Jurkat, Clone E6-1 (cell line): ENCODE results near the gene SOX1.

ENCODE experiments used
- DNase-seq: peaks from one replicate; pipeline ENCODE4 v3.0.0-alpha.2; 2011; ENCODE audit warnings: low read depth, low spot score
- H3K4me3 ChIP-seq: 2 replicates; pipeline ENCODE4 v1.5.1; 2011; ENCODE audit warnings: mild to moderate bottlenecking, low read length, control low read depth, moderate library complexity

Gene SOX1

GRCh38 chr13:112069061-112069844 is 2.3 kb downstream of the SOX1 start:
- DNase-seq = no peak
- H3K4me3 ChIP-seq = no peak overlapping the region

DNA sequence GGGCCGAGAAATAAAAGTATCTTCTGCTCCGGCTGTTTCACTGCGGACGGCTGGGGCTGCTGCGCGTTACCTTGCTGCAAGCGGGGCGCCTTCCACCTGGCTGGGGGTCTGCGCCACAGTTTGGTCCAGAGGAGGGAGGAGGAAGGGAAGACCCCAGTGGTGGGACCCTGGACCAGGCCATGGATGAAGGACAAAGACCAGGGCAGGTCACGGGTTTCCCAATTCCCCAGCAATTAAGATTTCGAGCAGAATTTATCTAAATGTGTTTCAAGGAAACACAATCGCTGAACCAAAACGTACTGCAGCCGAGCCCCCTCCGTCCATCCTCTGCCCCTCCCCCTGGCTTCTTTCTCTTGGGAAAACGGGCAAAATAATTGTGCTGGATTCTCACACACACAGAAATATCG is 2.9 kb downstream of the SOX1 start:
- no peak overlapping the region for H3K4me3 ChIP-seq
- no peak for DNase-seq

GRCh38 chr13:112071102-112071722 is 4.3 kb downstream of the SOX1 start:
- no peak overlapping the region for H3K4me3 ChIP-seq
- no peak for DNase-seq

- DNase-seq = no peak
- H3K4me3 ChIP-seq = no peak overlapping the region
Measured at GRCh38 chr13:112071723-112072533, 5.0 kb downstream of the SOX1 start.

DNA sequence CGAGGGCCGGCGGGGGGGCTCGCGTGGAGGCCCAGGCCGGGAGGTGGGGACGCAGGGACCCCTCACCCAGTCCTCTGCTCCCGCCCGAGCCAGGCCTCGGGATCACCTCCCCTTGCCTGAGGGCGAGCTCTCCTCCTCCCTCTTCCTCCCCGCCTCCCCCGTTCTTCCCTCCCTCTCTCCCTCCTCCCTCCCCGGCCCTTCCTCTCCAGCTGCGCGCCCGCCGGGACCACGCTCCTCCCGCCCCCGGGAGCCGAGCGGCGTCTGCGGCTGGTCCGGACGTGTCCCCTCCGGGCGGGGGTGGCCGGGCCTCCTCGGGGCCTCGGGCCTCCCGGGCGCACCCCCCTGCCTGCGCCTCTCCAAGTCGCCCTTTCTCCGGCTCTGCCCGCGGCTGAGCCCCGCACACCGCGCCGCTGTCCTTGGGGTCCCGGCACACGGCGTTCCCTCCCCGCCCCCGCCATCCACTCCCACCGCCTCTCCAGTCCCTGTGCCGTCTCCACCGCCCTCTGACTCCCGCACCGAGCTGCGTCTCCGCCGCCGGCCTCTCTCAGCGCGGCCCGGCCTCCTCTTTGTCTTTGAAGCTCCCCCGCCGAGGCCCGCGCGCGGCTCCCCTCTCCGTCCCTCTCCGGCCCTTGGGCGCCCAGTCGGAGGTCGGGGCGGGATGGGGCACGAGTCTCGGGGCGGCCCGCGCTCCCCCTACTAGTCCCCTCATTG is 5.7 kb downstream of the SOX1 start:
- H3K4me3 ChIP-seq = no peak overlapping the region
- no peak for DNase-seq

DNA sequence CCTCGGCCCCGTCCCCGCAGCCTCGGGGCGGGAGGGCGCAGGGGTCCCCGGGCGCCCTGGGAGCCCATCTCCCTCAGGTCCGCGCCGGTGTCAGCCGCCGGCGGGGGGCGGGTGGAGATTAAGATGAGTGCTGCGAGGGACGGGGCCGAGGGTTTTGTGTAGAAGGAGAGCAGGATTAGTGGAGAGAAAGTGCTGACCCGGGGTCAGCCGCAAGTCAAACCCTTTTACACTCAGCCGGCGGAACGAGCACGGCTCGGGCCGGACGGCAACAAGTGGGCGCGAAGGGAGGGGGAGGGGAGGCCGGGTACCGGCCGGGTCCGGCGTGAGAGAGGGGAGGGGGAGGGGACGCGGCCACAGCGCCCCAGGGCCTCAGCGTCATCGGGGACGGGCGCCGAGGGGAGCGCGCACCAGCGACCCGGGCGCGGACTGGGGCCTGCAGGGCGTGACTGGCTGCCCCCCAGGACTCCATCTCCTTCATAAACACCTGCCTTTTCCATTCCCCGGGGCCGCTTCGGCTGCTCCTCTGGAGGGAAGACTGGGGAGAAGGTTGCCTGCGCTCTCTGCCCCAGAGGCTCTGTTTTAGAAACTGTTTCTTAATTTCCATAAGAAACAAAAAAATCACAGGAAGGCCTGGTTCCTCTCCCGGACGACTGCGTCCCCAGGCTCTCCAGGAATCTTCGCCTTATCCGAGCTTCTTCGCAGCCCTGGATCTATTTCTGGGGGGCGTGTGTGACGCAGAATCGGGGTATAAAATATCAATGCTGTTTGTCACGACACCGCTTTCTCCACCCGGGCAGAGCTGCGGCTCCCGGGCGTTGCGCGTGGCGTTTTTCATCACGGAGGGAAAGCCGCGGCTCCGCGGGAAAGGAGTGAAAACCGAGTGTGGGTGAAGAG is 6.5 kb downstream of the SOX1 start:
- DNase-seq = no peak
- no peak overlapping the region for H3K4me3 ChIP-seq

DNA sequence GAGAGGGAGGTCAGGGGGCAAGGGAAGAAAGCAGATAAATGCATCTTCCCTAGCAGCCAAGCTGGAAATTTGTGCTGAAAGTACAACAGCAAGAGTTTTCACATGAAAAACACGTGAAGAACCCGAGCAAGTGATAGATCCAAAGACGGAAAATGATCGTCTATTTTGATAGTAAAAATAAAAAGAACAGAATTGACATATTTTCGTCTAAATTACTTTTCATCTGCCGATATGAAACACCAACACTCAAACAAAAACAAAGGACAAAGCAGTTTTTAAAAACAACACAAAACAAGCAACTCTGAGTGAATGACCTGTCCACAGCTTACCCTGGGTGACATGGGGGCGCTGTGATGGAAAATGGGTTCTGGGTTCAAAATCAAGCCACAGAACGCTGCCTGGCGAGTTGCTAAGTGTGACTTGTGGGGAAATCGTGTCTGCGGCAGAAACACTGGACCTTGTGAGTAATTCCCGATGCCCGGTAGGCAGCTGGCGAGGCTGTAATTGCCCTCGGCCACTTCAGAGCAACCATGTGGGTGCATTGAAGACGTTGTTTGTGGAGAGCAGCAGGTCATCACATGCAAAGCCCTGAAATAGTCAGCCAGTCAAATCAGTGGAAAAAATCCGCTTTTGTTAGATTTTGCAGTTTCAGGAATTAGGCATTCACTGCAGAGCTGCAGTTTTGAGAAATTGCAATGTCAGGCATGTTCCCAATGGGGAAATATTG is 7.4 kb downstream of the SOX1 start:
- DNase-seq = no peak
- no peak overlapping the region for H3K4me3 ChIP-seq

DNA sequence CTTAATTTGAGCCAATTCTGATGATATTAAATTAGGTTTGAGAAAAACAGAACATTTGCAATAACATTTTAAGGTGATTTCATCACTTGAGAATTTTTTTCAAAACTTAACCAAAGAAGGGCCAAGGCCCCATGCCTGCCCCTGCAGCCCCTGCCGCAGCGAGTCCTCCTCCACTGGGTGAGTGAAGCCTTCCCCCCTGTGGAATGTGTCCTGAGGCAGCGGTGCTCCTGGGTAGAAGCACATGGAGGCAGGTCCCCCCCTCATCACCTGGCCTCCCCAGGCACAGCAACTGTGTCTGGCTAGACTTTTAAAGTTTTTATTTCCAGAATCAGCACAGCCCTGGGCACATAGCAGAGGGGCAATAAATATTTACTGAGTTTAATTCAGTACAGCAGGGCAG is 10.8 kb downstream of the SOX1 start:
- no peak for DNase-seq
- no peak overlapping the region for H3K4me3 ChIP-seq

DNA sequence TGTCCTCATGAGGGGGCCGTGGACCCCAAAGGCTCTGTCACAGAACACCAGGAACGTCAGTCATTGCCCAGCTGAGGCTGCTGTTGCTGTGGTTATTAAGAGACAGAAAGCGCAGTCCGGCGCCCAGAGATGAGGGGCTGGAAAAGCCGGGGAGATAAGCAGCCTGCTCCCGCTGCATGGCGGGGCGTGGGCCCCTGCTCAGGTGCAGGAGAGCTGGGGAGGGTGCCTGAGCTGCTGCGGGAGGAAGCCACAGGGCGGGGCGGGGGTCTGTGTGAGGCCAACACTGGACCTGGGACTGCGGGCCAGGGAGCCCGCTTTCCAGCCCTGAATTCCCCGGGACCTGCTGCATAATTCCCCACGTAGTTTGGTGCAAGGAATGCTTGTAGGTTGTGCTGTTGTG is 11.3 kb downstream of the SOX1 start:
- no peak overlapping the region for H3K4me3 ChIP-seq
- no peak for DNase-seq

GRCh38 chr13:112078879-112079531 is 12.1 kb downstream of the SOX1 start:
- no peak overlapping the region for H3K4me3 ChIP-seq
- DNase-seq = no peak

- DNase-seq = no peak
- no peak overlapping the region for H3K4me3 ChIP-seq
Measured at GRCh38 chr13:112079696-112080095, 12.7 kb downstream of the SOX1 start.

DNA sequence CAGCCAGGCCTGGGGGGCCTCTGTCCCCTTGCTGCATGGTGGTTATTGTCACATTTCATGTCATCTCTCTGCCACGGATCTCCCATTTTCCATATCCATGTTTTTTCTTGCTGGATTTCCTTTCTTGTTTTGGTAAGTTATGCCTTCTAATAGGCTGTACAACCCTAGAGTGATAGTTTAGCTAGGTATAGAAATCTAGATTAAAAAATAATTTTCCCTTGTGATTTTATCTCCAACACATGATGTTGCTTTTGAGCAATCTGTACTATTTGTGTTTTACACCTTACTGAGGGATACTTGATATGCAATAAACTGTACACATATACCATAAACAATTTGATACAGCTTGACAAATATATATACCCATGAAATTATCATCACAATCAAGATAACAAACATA is 17.0 kb downstream of the SOX1 start:
- H3K4me3 ChIP-seq = no peak overlapping the region

GRCh38 chr13:112092453-112092852 is 25.5 kb downstream of the SOX1 start:
- DNase-seq = no peak
- no peak overlapping the region for H3K4me3 ChIP-seq

More for the DNA sequence above, 17.0 kb downstream of the SOX1 start:
- DNase-seq = no peak

DNA sequence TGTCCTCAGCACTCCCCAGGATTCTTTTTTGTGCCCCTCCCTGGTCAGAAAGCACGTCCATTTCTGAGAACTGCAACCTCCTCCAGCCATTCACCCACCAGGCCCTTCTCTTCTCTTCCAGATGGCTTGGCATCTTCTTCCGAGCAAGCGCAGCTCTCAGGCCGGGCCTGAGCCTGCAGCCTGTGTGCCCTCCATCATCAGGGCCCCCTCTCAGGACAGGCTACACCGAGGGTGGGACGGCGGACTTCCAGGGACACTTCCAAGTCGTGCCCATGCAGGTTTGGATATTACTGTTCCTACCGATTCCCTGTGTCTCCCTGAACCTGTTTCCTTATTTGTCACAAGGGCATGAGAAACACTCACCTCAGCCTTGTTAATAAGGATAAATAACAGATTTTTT is 28.4 kb downstream of the SOX1 start:
- no peak for DNase-seq
- H3K4me3 ChIP-seq = no peak overlapping the region

DNA sequence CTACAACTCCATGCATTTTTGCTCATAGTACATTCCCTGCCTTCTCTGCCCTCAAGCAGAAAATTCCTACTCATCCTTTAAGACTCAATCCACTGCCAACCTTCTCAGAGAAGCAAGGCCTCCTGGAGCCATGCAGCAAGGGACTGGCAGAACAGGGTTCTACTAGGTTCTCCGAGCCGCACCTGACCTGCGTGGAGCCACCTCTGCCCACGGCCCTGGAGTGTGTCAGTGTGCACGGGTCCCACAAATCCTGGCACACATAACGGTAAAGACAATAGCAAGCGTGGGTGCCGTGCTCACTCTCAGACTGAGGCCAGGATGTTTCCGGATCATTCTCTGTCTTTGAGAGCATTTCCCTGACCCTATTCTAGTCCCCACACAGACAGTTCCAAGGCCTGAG is 30.0 kb downstream of the SOX1 start:
- H3K4me3 ChIP-seq = no peak overlapping the region
- no peak for DNase-seq

DNA sequence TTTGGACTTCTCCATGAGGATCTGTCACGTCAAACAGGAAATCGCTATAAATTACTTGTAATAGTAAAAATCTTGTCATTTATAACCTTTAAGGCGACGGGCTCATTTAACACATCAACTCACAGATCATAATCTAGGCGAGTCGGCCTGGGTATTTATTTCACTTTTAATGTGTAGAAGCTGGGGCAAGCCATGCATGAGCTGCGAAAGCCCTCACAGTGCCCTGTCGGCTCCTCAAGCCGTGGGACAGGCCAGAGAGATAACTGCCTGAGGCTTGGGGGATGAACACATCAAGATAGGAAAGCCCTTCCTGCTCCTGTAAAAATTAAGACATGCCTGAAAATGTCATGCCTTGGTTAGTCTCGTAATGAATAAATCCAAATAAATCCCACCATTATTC is 30.8 kb downstream of the SOX1 start:
- no peak for DNase-seq
- H3K4me3 ChIP-seq = no peak overlapping the region

GRCh38 chr13:112098699-112099098 is 31.8 kb downstream of the SOX1 start:
- H3K4me3 ChIP-seq = no peak overlapping the region
- no peak for DNase-seq
